HG03565 (cell line): Measurements from ENCODE around the gene LRGUK.
A peak's percentile ranks its signal among the peaks of the same experiment; 100 is the strongest.
"Not testable (repeated sequence)": the region's sequence is repeated elsewhere in the genome, so short reads cannot be mapped to it uniquely, and the experiment has no call there.

Experiments used
- ATAC-seq: cut with Tn5 transposase; IDR thresholded peaks from one replicate; pipeline ENCODE4 v1.9.1; 2021; ENCODE audit warnings: mild to moderate bottlenecking, moderate library complexity; ENCODE audit not compliant: unreplicated experiment

LRGUK gene

GRCh38 chr7:134126966-134127848 lies at the start of gene LRGUK:
LRGUK (plus strand) TSS chr7:134127340; CDS start chr7:134127368, 28 bp downstream.
- ATAC-seq: peak; percentile 100

- not testable (repeated sequence) for ATAC-seq
These were observed 49.6 kb upstream of the LRGUK start for GRCh38 chr7:134077560-134077959.

GRCh38 chr7:134078991-134079390 lies 48.1 kb upstream of the LRGUK start:
- no peak for ATAC-seq

GRCh38 chr7:134081695-134082094 lies 45.4 kb upstream of the LRGUK start:
- ATAC-seq: no peak

- no peak for ATAC-seq
These were observed 43.2 kb upstream of the LRGUK start for GRCh38 chr7:134083766-134084487.

GRCh38 chr7:134084488-134085144 lies 42.5 kb upstream of the LRGUK start:
- ATAC-seq: peak; percentile 64

- ATAC-seq: no peak
These were observed 41.8 kb upstream of the LRGUK start for GRCh38 chr7:134085311-134085710.

GRCh38 chr7:134086998-134087735 lies 40.0 kb upstream of the LRGUK start:
- no peak for ATAC-seq

GRCh38 chr7:134088199-134088598 lies 38.9 kb upstream of the LRGUK start:
- ATAC-seq: no peak

- no peak for ATAC-seq
These were observed 37.7 kb upstream of the LRGUK start for GRCh38 chr7:134089446-134089845.

- no peak for ATAC-seq
These were observed 29.1 kb upstream of the LRGUK start for GRCh38 chr7:134098072-134098471.

- no peak for ATAC-seq
These were observed 25.4 kb upstream of the LRGUK start for GRCh38 chr7:134101716-134102115.

- no peak for ATAC-seq
These were observed 23.0 kb upstream of the LRGUK start for GRCh38 chr7:134104166-134104565.

- no peak for ATAC-seq
These were observed 21.3 kb upstream of the LRGUK start for GRCh38 chr7:134105841-134106240.

- no peak for ATAC-seq
These were observed 18.3 kb upstream of the LRGUK start for GRCh38 chr7:134108802-134109201.

GRCh38 chr7:134113655-134114054 lies 13.5 kb upstream of the LRGUK start:
- no peak for ATAC-seq

GRCh38 chr7:134114992-134115391 lies 12.1 kb upstream of the LRGUK start:
- ATAC-seq: no peak

- no peak for ATAC-seq
These were observed 6.7 kb upstream of the LRGUK start for GRCh38 chr7:134120405-134120804.

GRCh38 chr7:134121632-134122139 lies 5.5 kb upstream of the LRGUK start:
- no peak for ATAC-seq

GRCh38 chr7:134122980-134123379 lies 4.2 kb upstream of the LRGUK start:
- ATAC-seq: no peak

- no peak for ATAC-seq
These were observed 994 bp upstream of the LRGUK start for GRCh38 chr7:134126146-134126545.
